GM18498 (cell line): ENCODE measurements around the gene MCOLN3.

Experiments
- ATAC-seq: cut with Tn5 transposase; IDR thresholded peaks from one replicate; pipeline ENCODE4 v1.9.1; 2021; ENCODE audit warnings: mild to moderate bottlenecking, moderate library complexity; ENCODE audit not compliant: unreplicated experiment

MCOLN3 gene

GRCh38 chr1:85048296-85049064 is at the start of gene MCOLN3:
TSS of gene MCOLN3 (minus strand) at chr1:85048500. CDS start at chr1:85045360, 3,140 bp downstream.
- peak; percentile 71 for ATAC-seq

- no peak for ATAC-seq
These were observed 45.3 kb upstream of the MCOLN3 start for GRCh38 chr1:85093644-85094043.

GRCh38 chr1:85091671-85092280 is 43.5 kb upstream of the MCOLN3 start:
- ATAC-seq = no peak

- no peak for ATAC-seq
These were observed 41.9 kb upstream of the MCOLN3 start for GRCh38 chr1:85090225-85090624.

DNA sequence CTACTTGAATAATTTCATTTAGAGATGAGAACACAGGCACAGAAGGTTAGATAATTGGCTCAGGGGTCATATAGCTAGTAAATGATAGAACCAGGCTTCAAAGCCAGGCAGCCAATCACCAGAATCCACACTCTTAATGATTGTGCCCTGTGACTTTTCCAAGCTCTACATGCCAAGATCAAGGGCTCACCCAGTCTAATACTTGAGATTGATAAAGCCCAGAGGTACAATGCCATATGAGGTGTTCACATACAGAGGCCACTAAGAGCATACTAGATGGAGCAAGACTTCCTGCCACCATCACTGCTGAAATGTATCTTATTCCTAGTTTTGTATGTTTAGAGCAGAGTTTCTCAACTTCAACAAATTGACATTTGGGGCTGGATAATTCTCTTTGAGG is 40.9 kb upstream of the MCOLN3 start:
- ATAC-seq = no peak

- no peak for ATAC-seq
These were observed 40.1 kb upstream of the MCOLN3 start for GRCh38 chr1:85088408-85088784.

GRCh38 chr1:85087659-85088407 is 39.5 kb upstream of the MCOLN3 start:
- no peak for ATAC-seq

DNA sequence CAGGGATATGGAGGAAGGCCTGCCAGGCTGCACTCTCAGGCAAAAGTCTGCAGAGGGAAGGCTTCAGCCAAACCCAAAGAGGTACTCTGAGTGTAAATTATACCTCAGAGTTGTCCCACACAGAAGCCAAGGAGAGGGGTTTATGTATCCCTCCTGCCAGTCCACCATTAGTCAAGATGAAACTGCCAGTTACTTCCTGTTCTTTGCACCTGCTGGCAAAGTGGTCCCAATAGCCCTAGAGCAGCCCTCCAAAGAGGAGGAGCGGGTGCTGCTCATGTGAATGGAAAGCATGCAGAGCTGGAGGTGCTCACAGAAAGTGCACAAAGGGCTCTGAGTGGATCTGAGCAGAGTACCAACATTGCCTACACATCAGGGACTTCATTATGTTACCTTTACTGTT is 37.1 kb upstream of the MCOLN3 start:
- no peak for ATAC-seq

DNA sequence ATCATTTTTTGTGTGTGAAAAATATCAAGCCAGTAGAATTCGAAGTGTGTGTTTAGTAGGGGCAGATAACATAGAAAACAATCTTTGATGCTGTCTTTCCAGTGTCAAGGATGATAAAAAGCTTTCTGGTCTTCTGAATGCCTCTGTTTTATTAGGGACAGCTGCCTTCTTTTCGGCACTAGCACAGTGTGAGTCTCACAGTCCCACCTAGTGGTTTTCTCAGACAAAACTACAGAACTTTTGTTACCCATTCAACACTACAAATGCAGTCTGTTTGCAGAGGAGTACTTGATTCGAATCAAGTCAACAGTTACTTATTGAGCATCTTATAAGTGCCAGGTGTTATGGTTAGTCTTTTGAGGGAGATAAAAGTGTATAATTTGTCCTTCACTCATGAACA is 30.6 kb upstream of the MCOLN3 start:
- ATAC-seq = no peak

GRCh38 chr1:85074365-85074964 is 26.2 kb upstream of the MCOLN3 start:
- ATAC-seq = no peak

- ATAC-seq = no peak
These were observed 22.7 kb upstream of the MCOLN3 start for GRCh38 chr1:85070972-85071492.

- no peak for ATAC-seq
These were observed 20.5 kb upstream of the MCOLN3 start for GRCh38 chr1:85068846-85069245.

- no peak for ATAC-seq
These were observed 17.2 kb upstream of the MCOLN3 start for GRCh38 chr1:85065550-85065949.

DNA sequence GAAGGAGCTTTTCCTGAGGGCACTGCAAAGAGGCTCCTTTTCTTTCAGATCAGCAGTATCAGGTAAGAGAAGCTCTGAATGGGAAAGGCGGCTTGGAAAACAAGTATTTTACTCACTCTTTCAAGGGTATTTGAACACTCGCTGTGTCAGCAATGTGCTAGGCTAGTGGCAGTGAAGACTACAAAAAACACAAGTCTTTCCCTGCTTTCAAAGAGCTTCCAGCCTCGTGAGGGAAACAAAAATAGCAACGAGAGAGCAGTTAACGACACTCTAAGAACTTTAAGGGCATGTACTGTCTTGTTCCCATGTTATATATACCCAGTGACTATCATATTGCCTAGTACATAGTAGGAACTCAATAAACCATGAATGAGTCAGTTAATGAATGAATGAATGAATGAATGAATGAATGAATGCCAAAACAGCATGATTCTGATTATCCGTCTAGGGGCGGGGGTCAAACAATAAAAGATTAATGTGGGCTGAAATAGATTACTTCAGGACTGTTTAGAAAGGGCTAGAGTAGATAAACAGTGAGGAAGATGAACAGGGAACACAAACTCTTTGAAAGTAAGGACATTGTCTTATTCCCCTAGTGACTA is 14.2 kb upstream of the MCOLN3 start:
- peak; percentile 3 for ATAC-seq

DNA sequence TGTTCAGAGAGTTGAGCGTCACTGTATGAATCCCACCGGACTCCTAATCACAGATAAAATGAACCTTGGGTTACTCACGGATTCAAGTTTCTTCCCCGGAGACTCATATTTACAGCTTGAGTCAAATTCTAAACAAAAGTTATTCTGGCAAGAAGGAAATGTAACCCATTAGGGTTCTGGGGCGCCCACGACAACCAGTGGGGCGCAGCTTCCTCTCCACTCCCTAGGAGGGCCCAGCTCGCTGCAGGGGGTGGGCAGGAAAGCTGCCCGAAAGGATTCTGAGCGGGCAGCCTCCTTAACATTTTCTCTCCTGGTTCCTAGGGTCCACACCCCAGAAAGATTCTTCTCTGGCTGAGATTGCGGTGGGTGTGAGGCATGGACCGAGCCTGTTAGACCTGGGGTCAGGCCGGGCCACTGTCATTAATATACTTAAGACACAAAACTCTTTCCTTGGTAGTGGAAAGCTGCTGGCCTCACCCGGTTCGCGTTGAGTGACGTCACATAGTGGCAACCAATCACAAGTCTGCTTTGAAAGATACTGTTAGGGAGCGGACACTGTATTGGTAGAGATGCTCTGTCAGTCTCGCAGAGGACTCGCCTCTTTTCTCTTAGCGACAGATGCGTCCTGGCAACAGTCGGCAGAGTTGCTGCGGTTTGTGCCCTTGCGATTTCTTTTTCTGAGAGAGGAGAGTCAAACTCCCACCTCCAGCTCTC is 13.6 kb upstream of the MCOLN3 start:
- ATAC-seq = peak; percentile 100

DNA sequence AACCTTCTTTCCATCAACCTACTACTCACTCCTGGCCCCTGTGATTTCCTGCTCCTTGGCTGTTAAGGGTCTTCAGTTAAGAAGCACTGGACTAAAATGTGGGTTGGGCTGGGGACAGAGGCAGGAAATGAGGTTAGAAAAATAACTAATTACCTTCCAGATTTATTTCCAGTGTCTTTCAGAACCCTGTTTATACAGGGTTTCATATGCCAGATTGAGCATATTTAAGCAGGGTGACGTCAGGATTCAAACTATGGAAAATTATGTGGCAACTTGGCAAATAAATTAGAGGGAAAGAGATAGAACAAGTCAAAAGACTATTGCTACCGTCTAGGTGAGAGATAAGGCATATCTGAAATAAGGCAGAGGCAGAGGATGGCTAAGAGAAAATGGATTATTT is 11.7 kb upstream of the MCOLN3 start:
- ATAC-seq = no peak

- ATAC-seq = no peak
These were observed 11.3 kb upstream of the MCOLN3 start for GRCh38 chr1:85059563-85059962.

DNA sequence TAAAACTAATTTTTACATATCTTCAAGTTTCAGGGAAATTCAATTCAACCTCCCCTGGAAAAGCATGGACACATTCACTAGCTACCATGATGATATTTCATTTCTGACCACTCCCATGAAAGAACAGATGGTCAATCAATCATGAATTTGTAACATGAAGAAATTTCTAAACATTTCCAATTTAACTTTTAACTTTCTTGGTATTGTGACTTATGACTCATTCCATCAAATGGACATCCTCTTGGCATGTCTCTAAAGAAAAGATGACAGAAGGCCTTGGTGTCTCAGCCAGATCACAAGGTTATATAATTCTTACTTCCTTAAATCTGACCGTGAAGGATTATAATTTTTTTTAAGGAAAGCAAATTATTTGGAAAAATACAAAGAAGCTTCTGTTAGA is 10.5 kb upstream of the MCOLN3 start:
- ATAC-seq = no peak

GRCh38 chr1:85058311-85058710 is 10.0 kb upstream of the MCOLN3 start:
- no peak for ATAC-seq

DNA sequence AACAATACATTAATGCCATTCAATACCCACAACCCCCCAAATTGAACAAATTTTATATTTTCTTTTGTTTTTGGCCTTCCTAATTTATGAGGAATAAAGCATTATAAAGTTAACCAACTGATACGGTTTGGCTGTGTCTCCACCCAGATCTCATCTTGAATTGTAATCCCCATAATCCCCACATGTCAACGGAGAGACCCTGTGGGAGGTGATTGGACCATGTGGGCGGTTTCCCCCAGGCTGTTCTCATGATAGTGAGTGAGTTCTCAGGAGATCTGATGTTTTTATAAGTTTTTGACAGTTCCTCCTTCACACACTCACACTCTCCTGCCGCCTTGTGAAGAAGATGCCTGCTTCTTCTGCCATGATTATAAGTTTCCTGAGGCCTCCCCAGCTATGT is 6.4 kb upstream of the MCOLN3 start:
- no peak for ATAC-seq
